Keratinocyte (primary cell): ENCODE results near the gene DENND1A. TPM values are rescaled to one million over a fixed set of nuclear protein-coding genes. Genes with fewer than 3 reads are reported as not detected.

ENCODE experiments used
- DNase-seq: peaks from one replicate; pipeline ENCODE4 v3.0.0-alpha.2; 2011; ENCODE audit warnings: low read depth, missing footprints, low spot score
- FAIRE-seq: peaks from 2 replicates; lab custom pipeline; 2011; peaks lifted over from hg19 to GRCh38; lab: Jason Lieb, UNC
- H2AFZ ChIP-seq: 2 replicates; pipeline ENCODE4 v1.6.0; 2012; ENCODE audit warnings: low read length, control low read depth, inconsistent platforms; ENCODE audit not compliant: control insufficient read depth
- H3K27ac ChIP-seq: 2 replicates; pipeline ENCODE4 v1.5.1; 2011; ENCODE audit warnings: low read length; ENCODE audit not compliant: control insufficient read depth, insufficient read depth
- H3K27me3 ChIP-seq: 3 replicates; pipeline ENCODE4 v1.6.0; 2011; ENCODE audit warnings: low read length; ENCODE audit not compliant: control insufficient read depth, insufficient read depth; ENCODE audit errors: extremely low read depth
- H3K36me3 ChIP-seq, 2 experiments: 2 replicates in 1 of 2; 3 replicates in 1 of 2; pipeline ENCODE4 v1.5.1; 2011; ENCODE audit warnings: low read length in 2 of 2, mild to moderate bottlenecking in 1 of 2; ENCODE audit not compliant: control insufficient read depth in 2 of 2, insufficient read depth in 2 of 2; ENCODE audit errors: extremely low read depth in 1 of 2
- H3K4me1 ChIP-seq: 3 replicates; pipeline ENCODE4 v1.5.1; 2011; ENCODE audit warnings: low read length; ENCODE audit not compliant: control insufficient read depth, insufficient read depth; ENCODE audit errors: extremely low read depth
- H3K4me2 ChIP-seq: 3 replicates; pipeline ENCODE4 v1.6.0; 2011; ENCODE audit warnings: low read depth, low read length; ENCODE audit not compliant: control insufficient read depth, insufficient read depth; ENCODE audit errors: extremely low read depth
- H3K4me3 ChIP-seq, 3 experiments: fragments of 200-600 bp in 1 of 3; sonication (generic) in 1 of 3; 2 replicates in 2 of 3; 3 replicates in 1 of 3; pipeline ENCODE4 v1.5.1; 2011 to 2016; ENCODE audit warnings: low read length in 3 of 3, mild to moderate bottlenecking in 3 of 3, control low read depth in 2 of 3, inconsistent platforms in 1 of 3, low read depth in 1 of 3, mixed read lengths in 1 of 3, mixed run types in 1 of 3, moderate library complexity in 1 of 3; ENCODE audit not compliant: control insufficient read depth in 2 of 3, insufficient read depth in 2 of 3; ENCODE audit errors: extremely low read depth in 1 of 3
- H3K79me2 ChIP-seq: 2 replicates; pipeline ENCODE4 v1.6.0; 2012; ENCODE audit warnings: low read length; ENCODE audit not compliant: control insufficient read depth, insufficient read depth
- H3K9ac ChIP-seq: 3 replicates; pipeline ENCODE4 v1.6.0; 2011; ENCODE audit warnings: low read length; ENCODE audit not compliant: control insufficient read depth, insufficient read depth; ENCODE audit errors: extremely low read depth
- H3K9me1 ChIP-seq: 3 replicates; pipeline ENCODE4 v1.6.0; 2011; ENCODE audit warnings: low read length; ENCODE audit not compliant: control insufficient read depth, insufficient read depth; ENCODE audit errors: extremely low read depth
- H3K9me3 ChIP-seq: 2 replicates; pipeline ENCODE4 v1.5.1; 2012; ENCODE audit warnings: low read depth, low read length; ENCODE audit not compliant: control insufficient read depth
- H4K20me1 ChIP-seq: 3 replicates; pipeline ENCODE4 v1.6.0; 2011; ENCODE audit warnings: low read length; ENCODE audit not compliant: control insufficient read depth, insufficient read depth; ENCODE audit errors: extremely low read depth
- EZH2 ChIP-seq: IDR thresholded peaks from one replicate; pipeline ENCODE4 v1.6.1; 2012; ENCODE audit warnings: inconsistent platforms, mild to moderate bottlenecking, low read length, moderate library complexity
- dilution Hi-C: fragments of 300-500 bp; cut with MboI; formaldehyde crosslinking; loops from one replicate; pipeline ENCODE4 v1.7.0; 2020; ENCODE audit warnings: low sequenced_read_pairs; ENCODE audit not compliant: extremely low pct_ligation_motif_present
- polyA plus RNA-seq, 5 experiments: library from polyadenylated mRNA; depleted of rRNA in 3 of 5; stranded (reverse) in 3 of 5; stranded (forward) in 1 of 5; unstranded in 1 of 5; fragments of >200 nt; gene quantifications; 1 replicate in 1 of 5; 2 replicates in 3 of 5; 3 replicates in 1 of 5; pipeline versions ENCODE4 v1.2.1 to v1.2.3, GENCODE V29; 2011 to 2012; ENCODE audit warnings: missing spikeins in 2 of 5, low read depth in 1 of 5, low replicate concordance in 1 of 5
- TF ChIP-seq, protein P1 (sequence below), 3 experiments: IDR thresholded peaks in 1 of 3; conservative IDR thresholded peaks in 1 of 3; optimal IDR thresholded peaks in 1 of 3; 2 replicates in 2 of 3; 3 replicates in 1 of 3; pipeline versions ENCODE3 to v1.5.1; 2011; ENCODE audit warnings: low read length in 3 of 3, mild to moderate bottlenecking in 3 of 3, moderate library complexity in 2 of 3, control low read depth in 1 of 3, inconsistent platforms in 1 of 3; ENCODE audit not compliant: insufficient read depth in 2 of 3; ENCODE audit errors: extremely low read depth in 1 of 3

DENND1A gene
- polyA plus RNA-seq, 1 donor (not counting 4 experiments of a cell fraction or from before 2014, with no cell fraction given): 13.0 TPM

DNA sequence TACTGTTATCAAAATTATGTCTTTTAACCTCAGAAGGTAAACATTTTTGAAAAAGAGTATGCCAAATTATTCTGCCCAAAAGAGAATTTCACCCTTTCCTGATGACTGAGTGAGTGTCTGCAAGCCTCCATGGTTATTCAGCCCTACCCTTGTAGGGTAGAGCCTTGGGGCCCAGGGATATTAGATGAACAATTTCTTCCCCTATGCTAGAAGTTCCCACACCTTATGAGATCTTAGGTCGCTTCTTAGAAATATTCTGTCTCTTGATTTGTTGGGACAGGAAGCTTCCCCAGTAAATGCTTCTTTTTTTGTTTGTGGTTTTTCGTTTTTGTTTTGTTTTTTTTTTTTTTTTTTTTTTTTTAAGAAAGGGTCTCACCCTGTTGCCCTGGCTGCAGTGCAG lies 570.8 kb downstream of the DENND1A start:
- no peak overlapping the region for H3K9ac ChIP-seq
- H3K79me2 ChIP-seq: no peaks in the 10 kb centered on the region
- no peaks in the 10 kb centered on the region for H3K9me3 ChIP-seq
- dilution Hi-C loops: no loop called here
- H3K4me3 ChIP-seq: no peak overlapping the region
- H3K36me3 ChIP-seq: no peaks in the 10 kb centered on the region
- TF ChIP-seq, protein P1, sequence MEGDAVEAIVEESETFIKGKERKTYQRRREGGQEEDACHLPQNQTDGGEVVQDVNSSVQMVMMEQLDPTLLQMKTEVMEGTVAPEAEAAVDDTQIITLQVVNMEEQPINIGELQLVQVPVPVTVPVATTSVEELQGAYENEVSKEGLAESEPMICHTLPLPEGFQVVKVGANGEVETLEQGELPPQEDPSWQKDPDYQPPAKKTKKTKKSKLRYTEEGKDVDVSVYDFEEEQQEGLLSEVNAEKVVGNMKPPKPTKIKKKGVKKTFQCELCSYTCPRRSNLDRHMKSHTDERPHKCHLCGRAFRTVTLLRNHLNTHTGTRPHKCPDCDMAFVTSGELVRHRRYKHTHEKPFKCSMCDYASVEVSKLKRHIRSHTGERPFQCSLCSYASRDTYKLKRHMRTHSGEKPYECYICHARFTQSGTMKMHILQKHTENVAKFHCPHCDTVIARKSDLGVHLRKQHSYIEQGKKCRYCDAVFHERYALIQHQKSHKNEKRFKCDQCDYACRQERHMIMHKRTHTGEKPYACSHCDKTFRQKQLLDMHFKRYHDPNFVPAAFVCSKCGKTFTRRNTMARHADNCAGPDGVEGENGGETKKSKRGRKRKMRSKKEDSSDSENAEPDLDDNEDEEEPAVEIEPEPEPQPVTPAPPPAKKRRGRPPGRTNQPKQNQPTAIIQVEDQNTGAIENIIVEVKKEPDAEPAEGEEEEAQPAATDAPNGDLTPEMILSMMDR (optimal IDR thresholded peaks at IDR 0.05 in 1 of 3, IDR thresholded peaks at IDR 0.05 in 1 of 3, conservative IDR thresholded peaks at IDR 0.05 in 1 of 3; ENCODE audit: extremely low read depth in 1 of 3, insufficient read depth in 2 of 3, low read length in 3 of 3): no peak
- no peak for TF ChIP-seq EZH2
- no peaks in the 10 kb centered on the region for H3K4me1 ChIP-seq
- H3K27me3 ChIP-seq: peaks cover 4% of the 10 kb centered on the region
- DNase-seq (no peak), FAIRE-seq (no peak)
- no peaks in the 10 kb centered on the region for H3K9me1 ChIP-seq
- no peak overlapping the region for H3K27ac ChIP-seq
- no peaks in the 10 kb centered on the region for H4K20me1 ChIP-seq
- H2AFZ ChIP-seq: no peak overlapping the region
- no peak overlapping the region for H3K4me2 ChIP-seq

DNA sequence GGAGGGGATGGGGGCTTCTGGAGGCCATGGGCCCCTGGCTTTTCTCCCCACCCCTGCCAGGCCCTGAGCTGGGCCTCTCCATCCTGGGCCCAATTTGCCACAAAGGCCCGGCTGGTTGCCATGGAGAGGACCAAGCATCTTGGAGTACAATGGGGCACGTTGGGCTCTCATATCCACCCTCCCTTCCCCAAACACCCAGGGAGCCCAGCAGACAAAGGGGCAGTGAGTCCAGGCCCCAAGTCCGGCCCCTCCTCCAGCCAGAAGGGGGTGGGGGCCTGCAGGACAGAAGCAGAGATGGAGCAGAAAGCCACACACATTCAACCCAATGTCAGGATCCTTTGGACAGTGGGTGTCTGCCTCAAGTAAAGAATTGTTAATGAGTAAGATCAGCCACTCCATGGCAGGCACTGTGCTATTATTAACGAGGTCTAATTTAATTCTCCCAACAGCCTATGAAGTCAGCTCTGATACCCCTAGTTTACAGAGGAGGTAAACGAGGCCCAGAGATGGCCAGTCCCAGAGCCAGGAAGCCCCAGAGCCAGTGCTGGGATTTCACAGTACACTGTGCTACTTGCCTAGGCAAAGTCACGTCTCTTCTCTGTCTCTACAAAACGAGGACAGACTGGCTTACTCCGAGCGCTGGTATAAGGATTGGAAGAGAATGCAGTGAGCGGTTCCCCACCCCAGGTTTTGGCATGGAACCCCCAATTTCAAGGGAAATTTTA lies 571.6 kb downstream of the DENND1A start:
- Histone ChIP-seq H3K9me3 (no peaks in the 10 kb centered on the region), H4K20me1 (no peaks in the 10 kb centered on the region), H3K9me1 (no peaks in the 10 kb centered on the region), H3K4me3 (no peak overlapping the region), H3K36me3 (no peaks in the 10 kb centered on the region), H3K27me3 (peaks cover 6% of the 10 kb centered on the region), H3K9ac (no peak overlapping the region), H3K4me1 (no peaks in the 10 kb centered on the region), H3K4me2 (no peak overlapping the region), H3K79me2 (no peaks in the 10 kb centered on the region), H3K27ac (no peak overlapping the region), H2AFZ (no peak overlapping the region)
- DNase-seq: no peak
- dilution Hi-C loops: no loop called here
- no peak for TF ChIP-seq EZH2
- TF ChIP-seq, protein P1 (optimal IDR thresholded peaks at IDR 0.05 in 1 of 3, IDR thresholded peaks at IDR 0.05 in 1 of 3, conservative IDR thresholded peaks at IDR 0.05 in 1 of 3; ENCODE audit: extremely low read depth in 1 of 3, insufficient read depth in 2 of 3, low read length in 3 of 3): no peak
- no peak for FAIRE-seq
